ENCODE measurements around the gene CNTNAP2.

DNA sequence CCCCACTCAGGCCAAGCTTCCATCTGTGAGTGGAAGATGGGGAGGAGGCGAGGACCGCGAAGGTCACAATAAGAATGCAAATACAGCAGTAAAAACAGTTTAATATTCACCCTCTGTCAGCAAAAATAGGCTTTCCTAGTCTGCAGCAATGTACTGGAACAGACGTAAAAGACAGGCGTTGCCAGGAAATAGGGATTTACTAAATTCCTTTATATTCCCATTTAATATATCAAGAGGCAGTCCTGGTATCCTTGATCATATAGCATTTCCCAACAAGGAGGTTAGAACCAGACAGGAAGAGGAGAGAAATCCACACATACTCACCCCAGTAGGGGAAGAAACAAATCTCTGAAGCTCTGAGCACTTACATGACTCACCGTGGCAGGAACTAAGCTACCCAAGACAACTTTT is 1419.1 kb downstream of the CNTNAP2 start:
- TF ChIP-seq CTCF (IDR thresholded peaks at IDR 0.05): no peak
- TF ChIP-seq POLR2A (IDR thresholded peaks at IDR 0.05): no peak
